Loucy (cell line): Measurements from ENCODE around the gene AGAP1.

ENCODE experiments used
- CTCF ChIP-seq: fragments of 200-600 bp; sonication (generic); conservative IDR thresholded peaks from 2 replicates; pipeline ENCODE4 v1.5.1; 2014; ENCODE audit warnings: mild to moderate bottlenecking, antibody characterized with exemption, low read length
- EZH2phosphoT487 ChIP-seq: fragments of 200-600 bp; IDR thresholded peaks from 2 replicates; pipeline ENCODE4 v1.6.1; 2018; ENCODE audit warnings: antibody characterized with exemption, mild to moderate bottlenecking, moderate library complexity, borderline replicate concordance

GRCh38 chr2:235616885-235617284 is 123.0 kb downstream of the AGAP1 start:
- TF ChIP-seq CTCF, result no peak
- no peak for TF ChIP-seq EZH2phosphoT487
